ENCODE data around the gene IL2RG.

Gene IL2RG

DNA sequence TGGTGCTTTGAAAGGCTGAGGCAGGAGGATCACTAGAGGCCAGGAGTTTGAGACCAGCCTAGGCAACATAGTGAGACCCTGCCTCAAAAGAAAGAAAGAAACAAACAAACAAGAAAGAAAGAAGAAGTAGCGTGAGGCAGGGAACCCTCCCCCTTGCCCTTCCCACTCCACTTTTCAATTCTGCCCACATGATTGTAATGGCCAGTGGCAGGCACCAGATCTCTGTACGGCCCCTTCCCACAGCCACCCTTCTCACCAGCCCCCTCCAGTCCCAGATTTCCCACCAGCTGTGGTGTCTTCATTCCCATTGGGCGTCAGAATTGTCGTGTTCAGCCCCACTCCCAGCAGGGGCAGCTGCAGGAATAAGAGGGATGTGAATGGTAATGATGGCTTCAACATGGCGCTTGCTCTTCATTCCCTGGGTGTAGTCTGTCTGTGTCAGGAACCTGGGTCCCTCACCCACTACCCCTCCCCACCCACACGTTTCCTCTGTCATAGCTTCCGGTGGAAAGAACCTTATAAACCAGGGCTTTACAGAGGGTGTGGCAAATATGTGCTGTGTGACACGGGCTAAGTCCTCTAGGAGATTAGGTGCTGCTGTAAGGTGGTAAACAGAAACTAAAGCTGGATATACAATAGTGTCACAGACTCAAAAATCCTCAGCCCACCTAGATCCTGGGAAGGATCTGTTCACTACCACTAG, at the start of gene IL2RG:
Gene IL2RG (minus strand): TSS at position 437 of the 703 bp plus-strand sequence. CDS start 38 bp downstream, at position 399.
- DNase-seq (ENCODE audit: low read depth, low spot score) = no peak
- H3K27ac ChIP-seq = no peak within 1 kb of the TSS

- H3K27ac ChIP-seq = no peak overlapping the region
- DNase-seq (ENCODE audit: low read depth, low spot score) = no peak
These were observed 49.1 kb upstream of the IL2RG start for GRCh38 chrX:71160475-71160874.

GRCh38 chrX:71159335-71159734, 48.0 kb upstream of the IL2RG start:
- no peak for DNase-seq (ENCODE audit: low read depth, low spot score)
- no peak overlapping the region for H3K27ac ChIP-seq

DNA sequence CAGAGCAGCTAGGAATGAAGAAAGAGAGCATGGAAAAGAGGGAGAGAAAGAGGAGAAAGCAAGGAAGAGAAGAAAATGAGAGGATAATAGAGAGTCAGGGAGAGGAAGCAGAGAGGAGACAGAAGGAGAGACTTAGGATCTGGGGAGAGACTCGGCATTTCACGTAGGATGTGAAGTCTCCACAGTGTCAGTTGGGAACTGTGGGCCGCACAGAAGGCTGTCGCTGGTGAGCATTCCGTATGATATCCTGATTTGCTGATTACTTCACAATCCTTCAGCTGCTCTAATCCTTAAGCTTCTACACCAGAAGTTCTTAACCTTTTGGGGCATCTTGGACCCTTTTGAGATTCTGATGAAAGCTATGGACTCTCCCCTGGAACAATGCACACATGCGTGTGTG, 47.2 kb upstream of the IL2RG start:
- H3K27ac ChIP-seq = no peak overlapping the region
- no peak for DNase-seq (ENCODE audit: low read depth, low spot score)

DNA sequence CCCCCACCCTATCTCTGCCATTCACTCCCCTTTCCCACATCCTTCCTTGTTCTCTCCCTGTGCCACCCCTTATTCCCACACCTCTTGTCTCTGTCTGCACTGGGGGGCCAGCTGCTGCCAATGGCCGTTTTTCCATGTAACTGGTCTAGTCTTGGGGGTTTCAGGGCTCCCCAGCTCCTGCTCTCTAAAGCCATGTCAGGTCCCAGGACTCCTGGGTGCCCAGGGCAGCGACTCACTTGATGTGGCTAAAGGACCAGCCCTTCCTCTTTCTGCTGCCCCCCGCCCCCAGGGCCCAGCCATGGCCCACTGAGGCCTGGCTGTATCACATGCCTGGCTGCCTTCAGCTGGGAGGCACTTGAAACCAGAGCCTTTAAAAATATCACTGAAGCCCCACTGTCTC, 43.3 kb upstream of the IL2RG start:
- DNase-seq (ENCODE audit: low read depth, low spot score) = no peak
- no peak overlapping the region for H3K27ac ChIP-seq

DNA sequence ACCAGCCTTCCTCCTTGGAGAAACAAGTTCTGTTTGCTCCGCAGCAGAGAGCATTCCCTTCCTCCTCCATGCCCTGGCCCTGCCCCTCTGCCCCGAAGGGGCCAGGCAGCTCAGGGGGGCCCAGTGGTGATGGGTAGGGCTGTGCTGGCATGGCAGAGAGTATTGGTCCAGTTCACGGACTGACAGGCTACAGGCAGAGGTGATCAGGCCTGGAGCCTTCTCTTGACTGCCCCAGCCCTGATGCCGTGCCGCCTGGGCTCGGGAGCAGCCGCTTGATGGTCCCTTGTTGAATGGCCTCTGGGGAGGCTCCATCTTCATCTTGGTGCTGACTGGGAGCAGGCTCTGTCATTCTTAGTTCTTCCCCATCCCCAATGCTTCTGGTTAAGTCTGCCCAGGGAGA, 42.8 kb upstream of the IL2RG start:
- no peak overlapping the region for H3K27ac ChIP-seq
- no peak for DNase-seq (ENCODE audit: low read depth, low spot score)

- DNase-seq (ENCODE audit: low read depth, low spot score) = no peak
- H3K27ac ChIP-seq = no peak overlapping the region
These were observed 40.0 kb upstream of the IL2RG start for GRCh38 chrX:71151366-71151765.

GRCh38 chrX:71148278-71148663, 36.9 kb upstream of the IL2RG start:
- no peak overlapping the region for H3K27ac ChIP-seq
- DNase-seq (ENCODE audit: low read depth, low spot score) = no peak

DNA sequence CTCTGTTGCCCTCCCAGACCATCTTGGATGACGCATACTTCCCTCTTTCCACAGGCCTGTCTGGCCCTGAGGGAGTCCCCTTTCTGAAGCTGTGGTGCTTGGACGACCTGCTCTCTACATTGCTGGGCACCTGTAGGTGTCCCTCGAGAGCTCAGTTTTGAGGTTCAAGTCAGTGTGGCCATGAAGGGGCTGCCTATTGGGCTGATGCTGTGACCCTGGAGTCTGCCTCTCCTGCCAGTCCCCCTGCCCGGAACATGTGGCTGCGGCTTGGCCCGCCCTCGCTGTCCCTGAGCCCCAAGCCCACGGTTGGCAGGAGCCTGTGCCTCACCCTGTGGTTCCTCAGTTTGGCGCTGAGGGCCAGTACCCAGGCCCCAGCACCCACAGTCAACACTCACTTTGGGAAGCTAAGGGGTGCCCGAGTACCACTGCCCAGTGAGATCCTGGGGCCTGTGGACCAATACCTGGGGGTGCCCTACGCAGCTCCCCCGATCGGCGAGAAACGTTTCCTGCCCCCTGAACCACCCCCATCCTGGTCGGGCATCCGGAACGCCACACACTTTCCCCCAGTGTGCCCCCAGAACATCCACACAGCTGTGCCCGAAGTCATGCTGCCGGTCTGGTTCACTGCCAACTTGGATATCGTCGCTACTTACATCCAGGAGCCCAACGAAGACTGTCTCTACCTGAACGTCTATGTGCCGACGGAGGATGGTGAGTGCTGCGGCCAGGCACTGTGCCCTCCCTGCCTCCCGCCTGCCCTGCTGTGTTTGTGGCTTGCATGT, 36.3 kb upstream of the IL2RG start:
- no peak overlapping the region for H3K27ac ChIP-seq
- DNase-seq (ENCODE audit: low read depth, low spot score) = no peak

GRCh38 chrX:71144651-71145050, 33.3 kb upstream of the IL2RG start, which contains the start of gene NLGN3:
TSS of gene NLGN3 (plus strand) at chrX:71144841. CDS start at chrX:71147750, 2,909 bp downstream.
- no peak within 1 kb of the TSS for H3K27ac ChIP-seq
- DNase-seq (ENCODE audit: low read depth, low spot score) = no peak

- no peak overlapping the region for H3K27ac ChIP-seq
- DNase-seq (ENCODE audit: low read depth, low spot score) = no peak
These were observed 32.1 kb upstream of the IL2RG start for GRCh38 chrX:71143508-71143907.

DNA sequence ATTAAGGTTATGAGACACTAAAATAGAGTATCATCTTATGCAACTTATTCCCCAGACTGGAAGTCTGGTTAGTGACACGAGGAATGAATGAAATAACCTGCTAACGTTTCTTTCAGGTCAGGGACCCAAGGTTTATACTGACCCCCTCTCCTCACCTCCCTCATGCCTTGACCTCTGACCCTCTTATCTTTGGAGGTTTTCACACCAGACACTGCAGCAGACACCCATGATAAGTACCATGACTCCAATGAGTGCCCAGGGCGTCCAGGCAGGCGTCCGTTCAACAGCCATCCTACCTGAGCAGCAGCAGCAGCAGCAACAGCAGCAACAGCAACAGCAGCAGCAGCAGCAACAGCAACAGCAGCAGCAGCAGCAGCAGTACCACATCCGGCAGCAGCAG, 29.1 kb upstream of the IL2RG start:
- H3K27ac ChIP-seq = no peak overlapping the region
- no peak for DNase-seq (ENCODE audit: low read depth, low spot score)

GRCh38 chrX:71131510-71131909, 20.1 kb upstream of the IL2RG start:
- H3K27ac ChIP-seq = no peak overlapping the region
- no peak for DNase-seq (ENCODE audit: low read depth, low spot score)

- H3K27ac ChIP-seq = no peak overlapping the region
- DNase-seq (ENCODE audit: low read depth, low spot score) = no peak
These were observed 17.8 kb upstream of the IL2RG start for GRCh38 chrX:71128915-71129765.

GRCh38 chrX:71128166-71128833, 16.9 kb upstream of the IL2RG start:
- no peak for DNase-seq (ENCODE audit: low read depth, low spot score)
- no peak overlapping the region for H3K27ac ChIP-seq

DNA sequence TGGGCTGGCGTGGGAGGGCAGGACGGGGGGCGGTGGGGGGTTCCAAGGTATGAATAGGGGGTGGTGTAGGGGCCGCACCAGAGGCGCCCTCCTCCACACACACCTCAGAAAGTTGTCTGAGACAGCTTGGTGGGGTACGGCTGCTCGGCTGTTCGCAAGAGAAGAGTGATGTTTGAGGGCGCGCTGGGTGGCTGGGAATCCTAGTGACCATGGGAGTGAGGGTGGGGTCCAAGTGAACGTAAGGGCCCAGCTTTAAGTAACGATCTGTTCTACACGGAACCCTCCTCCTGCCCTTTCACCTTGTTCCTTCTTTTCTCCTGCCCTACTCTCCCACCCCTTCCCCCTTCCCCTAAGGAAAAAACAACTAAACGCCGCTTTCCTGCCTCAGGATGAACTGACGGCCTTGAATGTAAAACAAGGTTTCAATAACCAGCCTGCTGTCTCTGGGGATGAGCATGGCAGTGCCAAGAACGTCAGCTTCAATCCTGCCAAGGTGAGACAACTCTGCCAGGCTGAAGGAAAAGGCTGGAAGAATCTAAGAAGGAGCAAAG, 7.7 kb upstream of the IL2RG start:
- DNase-seq (ENCODE audit: low read depth, low spot score) = no peak
- H3K27ac ChIP-seq = peak overlapping the region; percentile 12

DNA sequence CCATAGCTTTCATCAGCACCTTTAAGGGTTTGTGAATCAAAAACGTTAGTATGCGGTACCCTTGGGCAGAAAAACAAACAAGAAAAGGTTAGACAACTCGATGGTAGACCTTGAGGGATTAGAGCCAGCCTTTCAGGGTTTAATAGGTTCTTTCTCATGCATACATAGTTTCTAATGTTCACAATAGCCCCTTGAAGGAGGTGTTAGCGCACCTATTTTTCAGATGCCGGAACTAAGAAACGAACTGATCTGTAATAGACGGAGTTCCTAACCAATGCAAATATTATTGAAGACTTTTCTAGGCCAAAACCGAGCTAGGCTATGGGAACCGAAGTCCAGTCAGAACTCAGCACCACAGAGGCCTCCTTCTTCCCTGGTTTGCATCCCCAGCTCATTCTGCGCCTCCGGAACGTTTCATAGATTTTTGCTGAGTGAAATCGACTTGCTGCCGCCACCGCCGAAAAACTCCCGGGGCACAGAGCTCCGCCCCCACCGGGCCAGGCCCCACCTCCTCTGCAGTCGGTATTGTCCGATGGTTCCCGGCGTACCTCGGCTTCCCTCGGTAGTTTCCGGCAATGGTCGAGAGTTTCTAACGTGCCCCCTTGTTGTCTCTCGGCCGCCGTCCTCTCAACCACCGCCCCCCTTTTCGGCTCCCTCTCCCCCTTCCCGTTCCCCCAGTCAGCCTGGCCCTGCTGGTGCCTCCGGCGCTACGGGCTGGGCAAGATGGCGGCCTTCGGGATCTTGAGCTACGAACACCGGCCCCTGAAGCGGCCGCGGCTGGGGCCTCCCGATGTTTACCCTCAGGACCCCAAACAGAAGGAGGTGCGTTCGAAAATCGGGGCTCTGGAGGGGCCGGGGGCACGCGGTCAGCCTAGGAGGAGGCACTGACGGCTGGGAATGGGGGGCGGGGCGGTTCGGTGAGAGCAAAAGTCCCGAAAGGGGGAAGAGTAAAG, 6.9 kb upstream of the IL2RG start, which contains the start of gene MED12:
Gene MED12 (plus strand): TSS at position 565 of the 953 bp plus-strand sequence. CDS start 159 bp downstream, at position 724.
- DNase-seq (ENCODE audit: low read depth, low spot score) = no peak
- H3K27ac ChIP-seq = peak within 1 kb of the TSS; percentile 12

DNA sequence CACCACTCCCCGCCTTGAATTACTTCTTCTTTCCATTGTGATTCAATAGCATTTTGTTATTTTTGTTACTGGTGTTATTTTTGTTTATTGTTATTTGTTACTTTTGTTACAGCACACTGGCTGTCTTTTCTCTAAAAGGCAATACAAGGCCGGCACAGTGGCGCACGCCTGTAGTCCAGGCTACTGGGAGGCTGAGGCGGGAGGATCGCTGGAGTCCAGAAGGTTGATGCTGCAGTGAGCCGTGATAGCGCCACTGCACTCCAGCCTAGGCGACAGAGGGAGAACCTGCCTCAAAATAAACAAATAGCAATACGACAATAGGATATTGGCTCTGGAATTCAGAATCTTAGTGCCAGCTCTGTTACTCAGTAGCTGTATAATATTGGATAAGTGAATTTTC, 6.0 kb upstream of the IL2RG start:
- H3K27ac ChIP-seq = no peak overlapping the region

More for the DNA sequence above, 6.0 kb upstream of the IL2RG start:
- DNase-seq (ENCODE audit: low read depth, low spot score) = no peak
